Caco-2 (cell line): Measurements from ENCODE around the gene FSTL3. TPM values are rescaled to one million over a fixed set of nuclear protein-coding genes. Genes with fewer than 3 reads are reported as not detected.

ENCODE experiments used
- BruUV-seq: library from RNA; stranded (reverse); fragments of 400-500 nt; replicated peaks from 2 replicates; lab custom pipeline; 2021; lab: Mats Ljungman, UMichigan
- CTCF ChIA-PET: fragments of 300-600 bp; sonication (Branson Sonifier 250); formaldehyde crosslinking; loops from one replicate; lab custom pipeline; 2022; ENCODE audit warnings: antibody characterized with exemption; lab: Charles Lee
- POLR2A ChIA-PET: fragments of 300-600 bp; sonication (Branson Sonifier 250); formaldehyde crosslinking; loops from one replicate; lab custom pipeline; 2022; ENCODE audit warnings: antibody characterized with exemption; lab: Charles Lee
- DNase-seq, 2 experiments: peaks; one replicate each; pipeline versions ENCODE4 v3.0.0 to v3.0.0-alpha.2; 2020 to 2022
- H3K27me3 ChIP-seq: replicated peaks from 2 replicates; pipeline ENCODE4 v1.6.0; 2011; ENCODE audit warnings: low read length; ENCODE audit not compliant: control insufficient read depth, insufficient read depth
- H3K36me3 ChIP-seq: 2 replicates; pipeline ENCODE4 v1.5.1; 2011; ENCODE audit warnings: low read length; ENCODE audit not compliant: control insufficient read depth, insufficient read depth
- H3K4me1 ChIP-seq: fragments of 250-450 bp; sonication (Bioruptor Pico); 2 replicates; pipeline ENCODE4 v1.5.1; 2020; ENCODE audit warnings: mild to moderate bottlenecking
- H3K4me3 ChIP-seq: 2 replicates; pipeline ENCODE4 v1.5.1; 2011; ENCODE audit warnings: low read depth, mild to moderate bottlenecking, control low read depth, low read length
- H3K9me3 ChIP-seq: fragments of 250-450 bp; sonication (Bioruptor Pico); 2 replicates; pipeline ENCODE4 v1.5.1; 2020; ENCODE audit warnings: mild to moderate bottlenecking, moderate library complexity
- H3K27ac Mint-ChIP-seq: one replicate; pipeline ENCODE4 v1.8.0; 2022; ENCODE audit warnings: mixed read lengths; ENCODE audit not compliant: unreplicated experiment
- H3K27me3 Mint-ChIP-seq: one replicate; pipeline ENCODE4 v1.8.0; 2022; ENCODE audit warnings: mixed read lengths; ENCODE audit not compliant: insufficient read depth, unreplicated experiment
- H3K36me3 Mint-ChIP-seq: one replicate; pipeline ENCODE4 v1.8.0; 2022; ENCODE audit warnings: mild to moderate bottlenecking, mixed read lengths; ENCODE audit not compliant: insufficient read depth, unreplicated experiment
- H3K4me1 Mint-ChIP-seq: one replicate; pipeline ENCODE4 v1.8.0; 2022; ENCODE audit warnings: low read depth, mixed read lengths; ENCODE audit not compliant: unreplicated experiment
- H3K4me3 Mint-ChIP-seq: one replicate; pipeline ENCODE4 v1.8.0; 2022; ENCODE audit warnings: mild to moderate bottlenecking, moderate library complexity, mixed read lengths; ENCODE audit not compliant: unreplicated experiment
- H3K9me3 Mint-ChIP-seq: one replicate; pipeline ENCODE4 v1.8.0; 2022; ENCODE audit warnings: mixed read lengths; ENCODE audit not compliant: unreplicated experiment
- CTCF ChIP-seq, 2 experiments: fragments of 200-600 bp in 1 of 2; IDR thresholded peaks; 1 replicate in 1 of 2; 2 replicates in 1 of 2; pipeline versions ENCODE4 v1.5.1 to v1.8.0; 2011 to 2022; ENCODE audit warnings: antibody characterized with exemption in 1 of 2, control low read depth in 1 of 2, inconsistent platforms in 1 of 2, low read depth in 1 of 2, low read length in 1 of 2, mild to moderate bottlenecking in 1 of 2, moderate library complexity in 1 of 2; ENCODE audit not compliant: insufficient read depth in 1 of 2, severe bottlenecking in 1 of 2, unreplicated experiment in 1 of 2
- intact Hi-C: fragments of 100-400 bp; cut with micrococcal nuclease; formaldehyde crosslinking; loops from one replicate; pipeline ENCODE4 v1.10.0; 2022; ENCODE audit not compliant: unreplicated experiment
- total RNA-seq: library from RNA; stranded (reverse); gene quantifications from 2 replicates; pipeline ENCODE4 v1.2.3, GENCODE V29; 2022

FSTL3 gene
- total RNA-seq, 1 experiment from 2014 or later = 26.3 TPM

- Histone ChIP-seq H3K4me3 (peak within 1 kb of the TSS; percentile 45), H3K9me3 (no peaks in the 10 kb centered on the region), H3K36me3 (no peaks in the 10 kb centered on the region), H3K27me3 (no peaks in the 10 kb centered on the region), H3K4me1 (peaks cover 7% of the 10 kb centered on the region; the same call in 1 of the 2 replicates)
- H3K4me3 Mint-ChIP-seq = peak within 1 kb of the TSS; percentile 71
- no peak within 1 kb of the TSS for H3K27ac Mint-ChIP-seq
- H3K9me3 Mint-ChIP-seq = no peaks in the 10 kb centered on the region
- POLR2A ChIA-PET = no interaction called here
- H3K36me3 Mint-ChIP-seq = peaks cover 16% of the 10 kb centered on the region
- intact Hi-C loops = no loop called here
- no peak for TF ChIP-seq CTCF (IDR thresholded peaks at IDR 0.05; ENCODE audit: insufficient read depth in 1 of 2, low read depth in 1 of 2, low read length in 1 of 2, severe bottlenecking in 1 of 2, unreplicated experiment in 1 of 2)
- peaks cover 7% of the 10 kb centered on the region for H3K4me1 Mint-ChIP-seq
- CTCF ChIA-PET = no interaction called here
- DNase-seq = peak; percentile 91 to 94
- peaks cover 4% of the 10 kb centered on the region for H3K27me3 Mint-ChIP-seq
- no TSS peak for BruUV-seq
These were observed 36.7 kb upstream of the FSTL3 start, which contains the start of gene FGF22 for GRCh38 chr19:639253-640160. Gene FGF22 (plus strand): TSS chr19:639879. CDS start chr19:639926, 47 bp downstream.

- Histone ChIP-seq H3K9me3 (no peaks in the 10 kb centered on the region), H3K27me3 (no peaks in the 10 kb centered on the region), H3K36me3 (no peaks in the 10 kb centered on the region), H3K4me1 (peaks cover 7% of the 10 kb centered on the region; the same call in 1 of the 2 replicates), H3K4me3 (peak overlapping the region; percentile 45)
- Mint-ChIP-seq H3K9me3 (no peaks in the 10 kb centered on the region), H3K27ac (no peak overlapping the region), H3K36me3 (peaks cover 22% of the 10 kb centered on the region), H3K27me3 (peaks cover 4% of the 10 kb centered on the region), H3K4me1 (peaks cover 7% of the 10 kb centered on the region), H3K4me3 (peak overlapping the region; percentile 71)
- intact Hi-C loops = no loop called here
- POLR2A ChIA-PET = no interaction called here
- no peak for DNase-seq
- no peak for TF ChIP-seq CTCF (IDR thresholded peaks at IDR 0.05; ENCODE audit: insufficient read depth in 1 of 2, low read depth in 1 of 2, low read length in 1 of 2, severe bottlenecking in 1 of 2, unreplicated experiment in 1 of 2)
- CTCF ChIA-PET = no interaction called here
- BruUV-seq = no TSS peak
These were observed 36.0 kb upstream of the FSTL3 start for GRCh38 chr19:640161-640558.

- no peak for DNase-seq
- ChIA-PET CTCF (no interaction called here), POLR2A (no interaction called here)
- peaks cover 27% of the 10 kb centered on the region for H3K36me3 Mint-ChIP-seq
- Histone ChIP-seq H3K9me3 (no peaks in the 10 kb centered on the region), H3K27me3 (no peaks in the 10 kb centered on the region), H3K36me3 (no peaks in the 10 kb centered on the region), H3K4me1 (peaks cover 7% of the 10 kb centered on the region; the same call in 1 of the 2 replicates), H3K4me3 (no peak overlapping the region)
- H3K4me1 Mint-ChIP-seq = peaks cover 7% of the 10 kb centered on the region
- no peaks in the 10 kb centered on the region for H3K9me3 Mint-ChIP-seq
- H3K4me3 Mint-ChIP-seq = no peak overlapping the region
- intact Hi-C loops = no loop called here
- TF ChIP-seq CTCF (IDR thresholded peaks at IDR 0.05; ENCODE audit: insufficient read depth in 1 of 2, low read depth in 1 of 2, low read length in 1 of 2, severe bottlenecking in 1 of 2, unreplicated experiment in 1 of 2) = no peak
- no TSS peak for BruUV-seq
- H3K27ac Mint-ChIP-seq = no peak overlapping the region
- peaks cover 4% of the 10 kb centered on the region for H3K27me3 Mint-ChIP-seq
These were observed 35.5 kb upstream of the FSTL3 start for GRCh38 chr19:640606-641189.
